ENCODE data around the gene TEX35.

The TEX35 gene

GRCh38 chr1:178512566-178513277 lies at the start of gene TEX35:
TEX35 (plus strand) TSS chr1:178513109; CDS start chr1:178513189, 80 bp downstream.
- DNase-seq, result no peak

- DNase-seq, result no peak
These were observed 48.8 kb upstream of the TEX35 start for GRCh38 chr1:178464141-178464540.

- DNase-seq, result no peak
These were observed 48.3 kb upstream of the TEX35 start for GRCh38 chr1:178464566-178464965.

- no peak for DNase-seq
These were observed 47.9 kb upstream of the TEX35 start for GRCh38 chr1:178465011-178465410.

GRCh38 chr1:178467837-178468236 lies 45.1 kb upstream of the TEX35 start:
- DNase-seq, result no peak

GRCh38 chr1:178470411-178470960 lies 42.4 kb upstream of the TEX35 start:
- peak; percentile 44 for DNase-seq

- DNase-seq, result no peak
These were observed 40.4 kb upstream of the TEX35 start for GRCh38 chr1:178472531-178472930.

- no peak for DNase-seq
These were observed 35.5 kb upstream of the TEX35 start for GRCh38 chr1:178477373-178477772.

- DNase-seq, result no peak
These were observed 35.1 kb upstream of the TEX35 start for GRCh38 chr1:178477841-178478240.

GRCh38 chr1:178483251-178483957 lies 29.5 kb upstream of the TEX35 start:
- DNase-seq, result no peak

GRCh38 chr1:178484698-178485225 lies 28.1 kb upstream of the TEX35 start:
- DNase-seq, result no peak

- DNase-seq, result no peak
These were observed 27.3 kb upstream of the TEX35 start for GRCh38 chr1:178485541-178485981.

- no peak for DNase-seq
These were observed 26.5 kb upstream of the TEX35 start for GRCh38 chr1:178486100-178487069.

- DNase-seq, result no peak
These were observed 25.8 kb upstream of the TEX35 start for GRCh38 chr1:178487070-178487615.

GRCh38 chr1:178488393-178488792 lies 24.5 kb upstream of the TEX35 start:
- DNase-seq, result no peak

- DNase-seq, result no peak
These were observed 23.5 kb upstream of the TEX35 start for GRCh38 chr1:178489399-178489798.

GRCh38 chr1:178490136-178490535 lies 22.8 kb upstream of the TEX35 start:
- DNase-seq, result no peak

GRCh38 chr1:178490967-178491366 lies 21.9 kb upstream of the TEX35 start:
- DNase-seq, result no peak

GRCh38 chr1:178491721-178492120 lies 21.2 kb upstream of the TEX35 start:
- DNase-seq, result no peak

GRCh38 chr1:178492341-178492740 lies 20.6 kb upstream of the TEX35 start:
- DNase-seq, result no peak

GRCh38 chr1:178493301-178493741 lies 19.6 kb upstream of the TEX35 start:
- no peak for DNase-seq

GRCh38 chr1:178494569-178494971 lies 18.3 kb upstream of the TEX35 start:
- DNase-seq, result no peak
